Fibroblast of skin of scalp (primary cell): ENCODE results near the gene HES1.

ENCODE experiments used
- DNase-seq: peaks from one replicate; pipeline ENCODE4 v3.0.0-alpha.2; 2013

HES1 gene

GRCh38 chr3:194169595-194169994 lies 33.6 kb downstream of the HES1 start:
- DNase-seq = no peak

DNA sequence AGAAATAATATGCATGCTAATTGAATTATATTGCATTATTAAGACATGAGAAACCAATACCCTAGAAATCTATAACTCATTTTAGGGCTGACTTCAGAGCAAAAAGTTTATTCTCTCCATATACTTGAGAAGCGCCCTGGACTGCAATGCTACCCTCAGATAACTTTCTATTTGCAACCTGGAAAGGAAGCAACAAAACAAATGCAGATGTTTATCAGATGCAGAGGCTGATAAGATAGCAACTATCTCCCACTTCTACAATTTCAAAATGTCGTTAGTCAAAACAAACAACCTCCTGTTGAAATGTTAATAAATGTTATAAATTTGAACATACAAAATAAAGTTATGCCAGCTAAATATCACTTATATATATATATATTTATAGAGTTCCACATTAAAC lies 34.8 kb downstream of the HES1 start:
- no peak for DNase-seq

- DNase-seq = no peak
These were observed 38.5 kb downstream of the HES1 start for GRCh38 chr3:194174406-194174805.

DNA sequence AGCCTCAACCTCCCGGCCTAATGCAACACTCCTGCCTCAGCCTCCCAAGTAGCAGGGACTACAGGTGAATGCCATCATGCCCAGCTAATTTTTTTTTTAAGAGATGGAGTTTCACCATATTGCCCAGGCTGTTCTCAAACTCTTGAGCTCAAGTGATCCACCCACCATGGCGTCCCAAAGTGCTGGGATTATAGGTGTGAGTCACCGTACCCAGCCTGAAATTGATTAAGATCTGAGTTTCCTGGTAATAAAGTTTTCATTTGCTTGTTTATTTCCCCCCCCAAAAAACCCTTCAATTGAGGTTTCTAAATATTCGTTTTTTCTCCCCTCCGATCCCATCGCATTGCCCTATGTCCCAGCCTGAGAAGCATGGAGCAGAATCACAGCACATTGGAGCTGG lies 39.0 kb downstream of the HES1 start:
- no peak for DNase-seq

- DNase-seq = no peak
These were observed 40.5 kb downstream of the HES1 start for GRCh38 chr3:194176274-194176991.

- DNase-seq = no peak
These were observed 41.2 kb downstream of the HES1 start for GRCh38 chr3:194177141-194177540.

DNA sequence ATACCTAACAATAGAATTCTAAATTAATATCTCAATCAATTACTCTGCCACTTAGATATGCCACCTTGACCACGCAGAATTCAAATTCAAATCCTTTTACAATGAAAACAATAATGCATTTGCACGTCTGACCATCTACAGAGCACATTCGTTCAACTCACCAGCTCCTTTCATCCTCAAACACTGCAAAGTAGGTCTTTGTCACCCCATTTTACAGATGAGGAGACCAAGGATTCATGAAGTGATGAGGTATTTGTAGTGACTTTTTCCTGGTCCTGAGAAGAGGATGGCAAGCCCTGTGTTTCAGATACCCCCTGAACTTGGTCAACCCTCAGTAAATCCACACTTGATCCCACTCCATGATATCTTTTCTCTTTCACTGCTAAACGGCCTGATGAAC lies 42.2 kb downstream of the HES1 start:
- no peak for DNase-seq

GRCh38 chr3:194178669-194179068 lies 42.7 kb downstream of the HES1 start:
- peak; percentile 16 for DNase-seq

- no peak for DNase-seq
These were observed 44.6 kb downstream of the HES1 start for GRCh38 chr3:194180570-194180969.

- DNase-seq = no peak
These were observed 45.9 kb downstream of the HES1 start for GRCh38 chr3:194181612-194182529.

DNA sequence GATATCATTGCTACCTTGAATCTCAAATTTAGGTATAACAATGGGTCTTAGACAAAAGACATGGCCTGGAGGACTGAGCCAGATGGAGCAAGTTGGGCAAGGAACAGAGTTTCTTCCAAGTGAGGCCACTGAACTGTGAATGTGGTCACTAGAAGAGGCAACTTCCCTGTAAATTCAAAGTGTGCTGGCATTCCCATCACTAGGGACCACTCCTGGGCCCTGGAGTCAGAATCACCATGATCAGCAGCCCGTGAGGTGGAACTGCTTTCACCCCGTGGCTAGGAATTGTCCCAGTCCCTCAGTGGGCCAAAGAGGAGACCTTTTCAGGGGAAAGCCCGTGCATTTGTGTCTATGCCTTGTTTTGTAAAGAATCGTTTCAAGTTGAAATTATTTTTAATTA lies 47.3 kb downstream of the HES1 start:
- no peak for DNase-seq

DNA sequence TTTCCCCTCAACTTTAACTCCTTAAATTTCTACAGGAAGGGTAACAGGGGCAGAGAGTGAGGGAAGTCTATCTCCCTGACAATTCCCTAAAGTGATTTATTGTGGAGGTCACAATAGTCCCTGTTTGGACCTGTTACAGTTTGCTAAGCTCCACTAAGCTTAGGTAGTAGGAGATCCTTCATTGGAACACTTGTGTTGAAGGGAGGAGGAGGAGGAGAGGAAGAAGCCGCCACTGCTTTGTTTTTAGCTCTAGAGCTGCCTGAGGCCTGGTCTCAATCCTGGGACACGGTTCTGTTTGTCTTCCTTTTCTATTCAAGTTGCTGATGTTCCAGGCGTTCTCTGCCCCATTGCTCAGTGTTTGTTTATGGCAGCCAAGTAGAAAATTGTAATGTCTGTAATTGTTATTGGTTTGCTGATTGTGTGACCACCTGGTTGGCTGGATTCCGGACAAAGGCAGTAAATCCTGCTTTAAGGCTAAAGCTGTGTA lies 48.4 kb downstream of the HES1 start:
- no peak for DNase-seq

GRCh38 chr3:194184801-194185200 lies 48.9 kb downstream of the HES1 start:
- no peak for DNase-seq

GRCh38 chr3:194185221-194185620 lies 49.3 kb downstream of the HES1 start:
- no peak for DNase-seq

DNA sequence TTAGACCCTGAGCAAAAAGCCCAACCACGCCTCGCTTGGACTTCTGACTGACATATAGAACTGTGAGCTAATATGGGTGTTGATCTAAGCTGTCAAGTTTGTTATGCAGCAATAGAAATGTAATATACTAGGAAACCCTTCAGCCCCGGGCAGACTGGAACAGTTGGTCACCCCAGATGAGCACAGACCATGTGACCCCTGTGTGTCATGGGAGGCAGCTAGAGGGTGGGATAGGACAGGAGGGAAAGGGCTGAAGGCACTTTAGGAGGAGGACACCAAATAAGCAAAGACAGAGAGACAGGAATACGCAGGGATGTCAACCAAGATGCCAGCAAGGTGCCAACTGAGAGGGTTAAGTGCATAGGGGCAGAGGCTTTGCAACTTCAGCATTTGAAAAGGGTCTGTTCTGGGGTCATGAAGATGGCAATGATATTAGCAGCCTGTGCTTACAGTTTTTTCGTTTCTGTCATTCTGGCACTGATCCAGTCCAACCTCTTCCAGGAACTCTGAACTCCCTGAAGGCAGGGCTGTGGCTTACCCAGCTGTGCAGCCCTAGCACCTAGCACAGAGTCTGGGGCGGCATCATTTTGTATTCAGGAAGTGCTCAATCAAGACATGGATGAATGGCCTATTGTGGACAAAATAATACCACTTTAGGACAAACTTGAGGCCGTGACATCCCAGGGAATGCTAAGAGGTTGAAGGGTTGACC lies 51.4 kb downstream of the HES1 start:
- DNase-seq = no peak
